HG03432 (cell line): ENCODE results near the gene ETHE1.
"Not testable (repeated sequence)": the region's sequence is repeated elsewhere in the genome, so short reads cannot be mapped to it uniquely, and the experiment has no call there.

Source experiments
- ATAC-seq: cut with Tn5 transposase; IDR thresholded peaks from one replicate; pipeline ENCODE4 v1.9.1; 2021; ENCODE audit warnings: mild to moderate bottlenecking, moderate library complexity; ENCODE audit not compliant: unreplicated experiment

ETHE1 gene

DNA sequence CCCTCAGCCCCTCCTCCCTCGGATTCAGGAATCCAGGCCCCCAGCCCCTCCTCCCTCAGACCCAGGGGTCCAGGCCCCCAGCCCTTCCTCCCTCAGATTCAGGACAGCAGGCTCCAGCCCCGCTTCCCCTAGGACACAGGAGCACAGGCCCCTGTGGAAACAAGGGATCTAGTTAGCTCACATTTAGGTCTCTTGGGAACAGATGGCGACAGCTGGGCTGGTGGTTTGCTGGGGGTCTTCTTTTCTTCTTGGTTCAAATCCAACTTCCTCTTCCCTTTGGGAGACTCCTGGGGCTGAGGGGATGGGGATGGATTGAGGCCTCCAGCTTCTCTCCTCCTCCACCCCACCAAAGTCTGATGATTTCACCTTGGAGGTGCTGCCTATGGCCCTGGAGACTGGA is 25.6 kb upstream of the ETHE1 start:
- no peak for ATAC-seq

DNA sequence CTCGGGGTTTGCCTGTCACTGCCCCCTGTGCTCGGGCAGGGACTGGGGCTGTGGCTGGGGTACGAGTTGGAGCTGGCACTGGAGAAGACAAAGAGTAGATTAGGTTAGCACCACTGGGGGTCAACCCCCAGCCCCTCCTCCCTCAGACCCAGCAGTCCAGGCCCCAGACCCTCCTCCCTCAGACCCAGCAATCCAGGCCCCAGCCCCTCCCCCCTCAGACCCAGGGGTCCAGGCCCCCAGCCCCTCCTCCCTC is 25.1 kb upstream of the ETHE1 start:
- ATAC-seq = no peak

DNA sequence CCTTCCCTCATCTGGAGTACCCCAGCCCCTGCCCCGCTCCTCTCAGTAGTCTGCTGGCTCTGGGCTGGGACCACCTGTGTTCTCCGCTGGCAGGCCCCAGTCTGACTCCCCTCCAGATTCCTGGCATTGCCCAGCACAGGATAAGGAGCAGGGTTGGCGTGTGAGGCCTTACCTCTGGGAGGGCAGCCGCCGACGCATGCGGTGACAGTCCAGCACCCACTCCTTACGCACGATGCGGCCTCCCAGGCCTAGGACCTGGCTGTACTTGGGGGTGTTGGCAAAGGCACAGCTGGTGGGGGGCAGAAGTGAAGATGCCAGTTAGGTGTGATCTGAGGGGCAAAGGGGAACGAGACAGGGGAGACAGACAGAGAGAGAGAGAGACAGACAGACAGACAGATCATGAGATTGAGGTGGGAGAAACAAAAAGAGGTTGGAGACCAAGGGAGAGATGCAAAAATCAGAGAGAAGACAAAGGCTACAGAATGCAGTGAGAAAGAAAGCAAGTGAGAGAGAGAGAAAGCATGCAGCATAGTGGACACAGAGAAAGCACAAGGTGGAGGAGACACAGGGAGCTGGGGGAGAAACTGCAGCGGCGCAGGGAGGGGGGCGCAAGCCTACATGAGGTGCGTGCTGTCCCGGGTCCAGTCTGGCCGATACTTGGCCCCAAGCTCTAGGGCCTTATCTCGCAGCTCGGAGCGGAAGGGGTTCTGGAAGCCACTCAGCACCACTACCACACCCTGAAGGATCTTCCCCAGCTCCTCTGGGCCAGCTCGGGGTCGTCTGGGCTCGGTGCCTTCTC is 24.6 kb upstream of the ETHE1 start:
- ATAC-seq = no peak

DNA sequence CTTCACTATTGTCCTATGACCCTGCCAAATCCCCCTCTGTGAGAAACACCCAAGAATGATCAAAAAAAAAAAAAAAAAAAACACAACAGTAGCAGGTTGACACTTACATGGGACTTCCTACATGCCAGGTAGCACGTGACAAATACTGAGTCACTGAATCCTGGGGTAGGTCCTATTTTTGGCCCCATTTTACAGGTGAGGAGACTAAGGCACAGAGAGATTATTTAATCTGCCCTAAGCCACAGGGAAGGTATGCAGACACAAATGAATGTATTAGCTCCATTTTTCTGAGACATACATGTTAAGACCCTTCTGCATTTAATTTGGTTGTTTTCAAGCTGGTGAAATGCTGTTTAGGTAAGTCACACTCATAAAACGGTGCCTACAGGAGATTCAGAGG is 21.7 kb upstream of the ETHE1 start:
- ATAC-seq = no peak

DNA sequence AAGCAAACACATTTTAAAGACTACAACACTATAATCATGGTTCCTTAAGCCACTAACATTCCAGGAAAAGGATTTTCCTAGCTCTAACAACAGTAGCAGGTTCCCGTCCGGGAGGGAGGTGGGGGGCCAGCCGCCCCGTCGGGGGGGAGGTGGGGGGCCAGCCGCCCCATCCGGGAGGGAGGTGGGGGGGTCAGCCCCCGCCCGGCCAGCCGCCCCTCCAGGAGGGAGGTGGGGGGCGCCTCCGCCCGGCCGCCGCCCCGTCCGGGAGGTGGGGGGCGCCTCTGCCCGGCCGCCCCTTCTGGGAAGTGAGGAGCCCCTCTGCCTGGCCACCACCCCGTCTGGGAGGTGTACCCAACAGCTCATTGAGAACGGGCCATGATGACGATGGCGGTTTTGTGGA is 20.9 kb upstream of the ETHE1 start:
- ATAC-seq = not testable (repeated sequence)

DNA sequence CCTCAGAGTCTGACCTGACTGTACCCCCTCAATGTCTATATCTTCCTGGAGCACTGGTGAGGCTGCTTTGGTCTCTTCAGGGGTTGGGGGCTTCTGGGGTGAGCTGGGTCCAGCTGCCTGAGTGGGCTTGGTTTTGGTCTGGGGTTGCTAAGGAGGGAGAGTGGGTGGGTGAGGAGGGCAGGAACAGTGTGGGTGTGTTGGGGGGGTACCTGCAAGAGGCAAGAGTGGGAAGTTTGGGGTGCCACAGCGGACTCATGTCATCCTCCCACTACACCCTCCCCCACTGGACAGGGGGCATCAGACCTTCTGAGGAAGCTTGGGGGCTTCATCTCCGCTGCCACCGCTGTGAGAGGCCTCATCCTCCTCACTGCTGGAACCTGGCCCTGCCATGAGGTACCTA is 19.6 kb upstream of the ETHE1 start:
- ATAC-seq = no peak

DNA sequence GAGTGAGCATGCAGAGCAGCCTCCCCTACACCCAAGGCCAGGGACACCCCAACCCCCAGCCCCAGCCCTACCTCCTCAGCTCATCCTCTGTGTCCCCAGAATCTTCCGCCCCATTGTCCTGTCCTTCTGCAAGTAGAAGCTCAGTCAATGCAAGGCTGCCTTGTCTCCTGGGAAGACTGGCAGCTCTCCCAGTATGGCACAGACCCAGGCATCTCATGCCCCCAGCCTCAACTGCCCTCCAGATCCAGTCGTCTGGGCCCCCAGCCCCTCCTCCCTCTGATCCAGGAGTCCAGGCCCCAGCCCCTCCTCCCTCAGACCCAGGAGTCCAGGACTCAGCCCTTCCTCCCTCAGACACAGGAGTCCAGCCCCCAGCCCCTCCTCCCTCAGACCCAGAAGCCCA is 19.0 kb upstream of the ETHE1 start:
- ATAC-seq = no peak

DNA sequence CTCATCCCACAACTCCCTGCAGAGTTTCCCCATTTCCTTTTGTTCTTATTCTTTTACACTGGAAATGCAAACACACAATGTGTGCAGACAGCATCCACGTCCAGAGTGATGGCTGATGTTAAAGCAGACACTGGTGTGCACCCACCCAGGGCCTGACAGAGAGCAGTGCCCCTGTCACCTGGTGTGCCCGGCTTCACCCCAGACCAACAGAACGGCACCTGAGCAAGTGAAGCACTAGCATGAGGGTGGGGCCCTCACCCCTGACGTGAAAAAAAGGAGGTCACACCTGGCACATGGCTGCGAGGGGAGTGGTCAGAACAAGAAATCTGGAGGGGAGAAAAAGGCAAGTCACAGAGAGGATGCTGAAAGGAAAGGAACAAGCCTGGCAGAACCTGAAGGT is 18.3 kb upstream of the ETHE1 start:
- no peak for ATAC-seq

DNA sequence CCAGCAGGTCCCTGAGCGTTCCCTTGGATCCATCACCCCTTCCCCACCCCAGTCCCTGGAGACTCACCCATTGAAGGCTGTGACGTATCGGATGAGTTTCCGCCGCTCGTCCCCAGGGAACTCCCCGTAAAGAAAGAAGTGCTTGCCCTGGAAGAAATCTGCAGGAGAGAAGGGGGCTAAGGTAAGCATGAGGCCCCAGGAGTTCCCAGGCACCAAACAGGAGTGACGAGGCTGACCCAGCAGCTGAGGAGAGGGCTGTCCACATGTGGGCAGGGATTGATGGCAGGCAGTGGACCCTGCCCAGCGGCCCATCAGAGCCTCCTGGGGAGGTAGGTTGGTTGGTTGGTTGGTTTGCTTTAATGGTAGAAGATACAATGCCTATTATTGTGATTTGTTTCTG is 17.1 kb upstream of the ETHE1 start:
- ATAC-seq = no peak

DNA sequence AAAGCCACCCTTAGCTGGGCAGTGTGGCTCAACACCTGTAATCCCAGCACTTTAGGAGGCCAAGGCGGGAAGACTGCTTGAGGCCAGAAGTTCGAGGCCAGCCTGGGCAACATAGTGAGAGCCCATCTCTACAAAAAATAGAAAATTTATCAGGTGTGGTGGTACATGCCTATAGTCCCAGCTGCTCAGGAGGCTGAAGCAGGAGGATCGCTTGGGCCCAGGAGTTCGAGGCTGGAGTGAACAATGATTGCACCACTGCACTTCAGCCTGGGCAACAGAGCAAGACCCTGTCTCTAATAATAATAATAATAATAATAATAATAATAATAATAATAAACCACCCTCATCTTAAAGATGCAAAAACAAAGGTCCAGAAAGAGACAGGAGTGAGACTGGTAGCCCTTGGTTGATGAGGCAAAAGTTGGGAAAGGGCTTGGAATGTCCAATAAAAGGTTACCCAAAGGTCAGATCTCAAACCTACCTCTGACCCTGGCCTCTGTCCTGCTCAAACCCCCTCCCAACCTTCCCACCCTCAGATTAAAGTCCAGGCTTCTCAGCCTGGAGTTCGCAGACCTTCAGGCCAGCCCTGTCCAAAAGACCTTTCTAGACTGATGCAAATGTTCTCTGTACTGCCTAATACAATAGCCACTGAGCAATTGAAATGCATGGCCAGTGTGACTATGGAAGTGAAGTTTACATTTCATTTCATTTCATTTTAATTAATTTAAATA is 15.1 kb upstream of the ETHE1 start:
- ATAC-seq = no peak

DNA sequence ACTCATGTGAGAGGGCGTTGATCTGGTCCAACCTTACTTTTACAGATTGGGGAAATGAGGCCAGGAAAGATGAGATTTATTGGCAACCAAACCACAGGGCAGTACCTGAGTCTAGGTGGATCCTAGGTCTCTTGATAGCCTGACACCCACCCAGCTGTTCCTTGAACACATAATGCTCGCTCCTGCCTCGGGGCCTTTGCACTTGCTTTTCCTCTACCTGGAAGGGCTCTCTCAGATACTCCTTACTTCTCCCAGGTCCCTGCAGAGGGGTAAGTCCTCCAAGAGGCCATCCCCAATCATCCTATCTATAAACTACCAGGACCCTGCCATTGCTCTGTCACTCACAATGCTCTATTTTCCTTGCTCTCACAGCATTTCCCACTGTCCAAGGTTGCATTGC is 13.4 kb upstream of the ETHE1 start:
- ATAC-seq = no peak

DNA sequence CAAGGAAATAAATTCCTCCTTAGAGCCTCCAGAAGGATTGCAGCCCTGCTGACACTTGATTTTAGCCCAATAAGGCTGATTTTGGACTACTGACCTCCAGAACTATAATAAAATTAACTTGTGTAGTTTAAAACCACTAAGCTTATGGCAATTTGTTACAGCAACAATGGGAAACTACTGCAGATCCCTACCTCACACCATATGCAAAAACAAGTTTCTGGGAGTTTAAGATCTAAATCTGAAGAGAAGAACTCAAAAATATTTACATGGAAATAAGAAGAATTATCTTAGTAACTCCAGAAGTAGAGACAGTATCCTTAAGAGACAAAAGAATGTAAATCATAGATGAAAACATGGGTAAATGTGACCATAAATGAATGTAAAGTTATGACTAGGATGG is 11.9 kb upstream of the ETHE1 start:
- ATAC-seq = no peak

DNA sequence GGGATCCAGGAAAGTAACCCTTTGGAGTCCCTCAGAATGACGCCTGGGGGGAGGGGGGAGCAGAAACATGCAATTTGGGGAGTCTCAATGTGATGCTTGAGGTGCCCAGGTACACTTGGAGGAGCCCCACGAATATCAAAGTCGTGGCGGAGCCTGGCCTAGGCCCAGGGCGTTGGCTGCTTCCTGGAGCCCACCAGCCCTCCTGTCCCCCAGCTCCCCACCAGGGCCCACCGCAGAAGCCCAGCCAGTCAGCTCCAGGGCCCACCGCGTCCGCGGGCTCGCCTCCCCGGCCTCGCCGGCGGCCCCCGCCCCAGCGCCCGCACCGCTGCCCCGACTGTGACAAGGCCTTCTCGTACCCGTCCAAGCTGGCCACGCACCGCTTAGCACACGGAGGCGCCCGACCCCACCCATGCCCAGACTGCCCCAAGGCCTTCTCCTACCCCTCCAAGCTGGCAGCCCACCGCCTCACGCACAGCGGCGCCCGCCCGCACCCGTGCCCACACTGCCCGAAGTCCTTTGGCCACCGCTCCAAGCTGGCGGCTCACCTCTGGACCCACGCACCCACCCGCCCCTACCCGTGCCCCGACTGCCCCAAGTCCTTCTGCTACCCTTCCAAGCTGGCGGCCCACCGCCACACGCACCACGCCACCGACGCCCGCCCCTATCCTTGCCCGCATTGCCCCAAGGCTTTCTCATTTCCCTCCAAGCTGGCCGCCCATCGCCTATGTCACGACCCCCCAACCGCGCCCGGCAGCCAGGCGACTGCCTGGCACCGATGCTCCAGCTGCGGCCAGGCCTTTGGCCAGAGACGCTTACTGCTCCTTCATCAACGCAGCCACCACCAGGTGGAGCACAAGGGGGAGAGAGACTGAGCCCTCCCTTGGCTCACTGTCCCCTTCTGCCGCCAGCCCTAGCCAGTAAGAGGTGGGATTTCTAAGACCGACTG is 8.1 kb upstream of the ETHE1 start:
- no peak for ATAC-seq

DNA sequence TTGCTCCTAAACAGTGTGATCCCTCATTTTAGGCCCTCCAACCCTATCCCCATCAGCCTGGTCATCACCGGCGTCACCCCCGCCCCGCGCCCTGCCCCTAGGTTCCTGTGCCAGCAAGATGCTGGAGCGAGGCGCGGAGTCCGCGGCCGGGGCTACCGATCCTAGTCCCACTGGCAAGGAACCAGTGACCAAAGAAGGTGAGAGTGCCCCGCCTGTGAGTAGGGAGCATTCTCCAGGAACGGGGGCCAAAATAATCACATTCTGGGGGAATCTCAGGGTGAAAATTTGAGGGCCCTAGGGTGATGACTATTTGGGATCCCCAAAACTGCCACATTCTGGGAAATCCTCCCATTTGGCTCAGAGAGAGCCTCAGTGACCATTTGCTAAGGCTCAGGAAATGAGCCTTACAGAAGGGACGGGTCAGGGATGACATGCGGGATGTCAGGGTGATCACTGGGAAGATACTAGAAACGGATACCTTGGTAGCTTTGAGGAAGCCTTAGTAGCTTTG is 7.4 kb upstream of the ETHE1 start:
- ATAC-seq = no peak

DNA sequence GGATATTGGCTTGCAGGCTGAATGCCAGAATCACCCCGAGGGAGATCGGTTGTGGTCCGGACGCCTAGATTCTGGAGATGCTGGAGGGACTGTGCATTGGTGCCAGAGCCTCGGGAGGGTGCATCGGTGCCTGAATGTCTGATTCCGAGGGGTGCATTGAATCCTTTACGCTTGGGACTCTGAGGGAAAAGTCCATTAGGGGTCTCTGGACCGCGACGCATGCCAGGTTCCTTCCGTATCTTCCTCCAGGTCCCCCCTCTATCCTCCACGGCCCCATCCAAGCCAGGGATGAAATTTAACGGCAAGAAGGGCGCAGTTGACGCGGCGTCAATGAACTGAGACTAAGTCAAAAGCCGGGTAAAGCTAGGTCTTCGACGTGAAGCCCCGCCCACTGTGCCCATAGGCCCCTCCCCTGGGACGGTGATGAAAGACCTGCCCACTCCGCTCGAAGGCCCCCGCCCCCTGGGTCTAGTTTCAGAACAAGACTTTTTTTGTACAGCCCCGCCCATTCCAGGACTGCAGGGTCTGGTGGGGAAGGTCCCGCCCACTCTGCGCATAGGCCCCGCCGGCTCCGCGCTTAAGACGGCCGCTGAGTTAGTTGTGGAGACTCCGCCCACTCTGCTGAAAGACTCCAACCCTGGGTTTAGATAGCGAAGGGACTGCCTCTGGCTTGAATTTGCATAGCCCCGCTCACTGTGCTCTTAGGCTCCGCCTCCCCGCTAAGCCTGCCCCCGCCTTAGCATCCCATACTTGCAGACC is 6.7 kb upstream of the ETHE1 start:
- ATAC-seq = peak; percentile 63

DNA sequence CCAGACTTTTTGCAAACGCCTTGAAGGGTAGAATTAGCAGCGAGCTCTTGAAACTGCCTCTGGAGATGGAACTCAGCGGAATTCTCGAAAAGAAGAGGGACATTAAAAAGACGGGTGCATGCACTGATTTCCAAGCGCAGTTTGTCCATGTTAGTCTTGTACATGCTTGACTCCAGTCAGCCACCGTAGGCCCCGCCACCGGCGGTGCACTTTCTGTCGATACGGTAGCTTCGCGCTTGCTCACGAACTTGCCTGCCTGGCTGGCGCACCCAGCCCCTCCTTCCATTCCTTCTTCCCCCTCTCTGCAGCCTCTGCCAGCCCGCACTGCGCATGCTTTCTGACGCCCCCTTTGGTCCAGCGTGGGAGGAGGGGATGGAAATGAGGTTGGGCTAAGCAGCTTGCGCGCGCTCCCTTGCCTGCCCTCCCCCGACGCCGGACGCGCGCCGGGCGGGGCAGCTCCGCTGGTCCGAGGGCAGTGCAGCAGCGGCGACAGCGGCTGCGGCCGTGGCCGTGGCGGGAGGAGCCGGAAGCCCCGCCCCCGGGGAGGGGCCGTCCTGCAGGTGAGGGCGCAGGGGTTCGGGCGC is 6.1 kb upstream of the ETHE1 start, which contains the start of gene ZNF575:
Gene ZNF575 (plus strand): TSS at position 227 of the 584 bp plus-strand sequence. CDS start 1,235 bp downstream, outside the sequence.
- ATAC-seq = peak; percentile 62

DNA sequence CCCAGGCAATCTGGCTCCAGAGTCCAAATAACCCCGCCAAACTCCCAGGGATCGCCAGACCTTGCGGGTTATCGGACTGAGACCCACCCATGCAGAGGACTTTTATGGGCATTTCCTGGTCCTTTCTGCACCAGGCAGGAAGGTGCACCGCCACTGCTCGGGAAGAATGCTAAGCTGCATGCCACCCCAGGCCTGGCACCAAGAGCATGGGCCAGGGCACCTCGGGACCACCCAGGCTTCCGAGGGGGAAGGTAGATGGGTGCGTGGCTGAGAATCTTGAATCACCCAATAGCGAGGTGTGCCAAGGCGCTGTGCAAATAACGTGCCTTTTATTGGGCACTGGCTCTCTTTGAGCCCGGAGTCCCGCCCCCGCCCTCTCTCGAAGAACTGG is 5.6 kb upstream of the ETHE1 start:
- ATAC-seq = peak; percentile 26

DNA sequence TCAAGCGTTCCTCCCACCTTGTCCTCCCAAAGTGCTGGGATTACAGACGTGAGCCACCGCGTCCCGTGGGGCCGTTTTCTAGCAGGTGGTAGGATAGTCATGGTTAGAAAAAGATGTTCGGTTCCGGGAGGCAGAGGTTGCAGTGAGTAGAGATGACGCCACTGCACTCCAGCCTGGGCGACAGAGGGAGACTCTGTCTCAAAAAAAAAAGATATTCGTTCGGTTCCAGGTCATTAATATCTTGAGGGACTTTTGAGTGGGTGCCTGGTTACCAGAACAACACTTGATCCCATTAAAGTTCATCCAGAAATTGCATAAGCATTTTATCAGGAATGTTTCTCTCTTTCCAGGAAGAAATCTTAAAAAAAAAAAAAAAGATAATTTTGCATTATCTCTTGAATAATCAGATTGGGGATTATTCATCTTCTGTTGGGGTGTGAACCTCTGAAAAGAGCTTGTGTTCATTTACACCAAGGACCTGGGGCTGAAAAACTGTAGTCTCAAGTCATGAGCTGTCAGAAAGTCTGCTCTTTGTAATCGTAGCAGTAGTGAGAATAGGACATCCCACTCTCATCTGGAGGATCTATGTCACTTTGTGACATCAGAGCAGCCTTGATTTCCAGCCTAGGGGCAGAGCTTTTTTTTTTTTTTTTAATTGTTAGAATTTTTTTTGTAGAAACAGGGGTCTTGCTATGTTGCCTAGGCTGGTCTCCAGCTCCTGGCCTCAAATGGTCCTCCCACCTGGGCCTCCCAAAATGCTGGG is 1.0 kb upstream of the ETHE1 start:
- no peak for ATAC-seq
